GM23338 (cell line): ENCODE results near the gene THSD7A. TPM values are rescaled to one million over a fixed set of nuclear protein-coding genes. Genes with fewer than 3 reads are reported as not detected.

Experiments
- ATAC-seq: fragments of 200-7000 bp; cut with Tn5 transposase; 3 replicates; pipeline ENCODE4 v1.9.1; 2020
- DNase-seq: peaks from one replicate; pipeline ENCODE4 v3.0.0-alpha.2; 2015; ENCODE audit warnings: low spot score
- H2AFZ ChIP-seq: fragments of 200-600 bp; sonication (generic); 2 replicates; pipeline ENCODE4 v1.8.0; 2016; ENCODE audit warnings: antibody characterized with exemption, mild to moderate bottlenecking, moderate library complexity
- H3F3A ChIP-seq: fragments of 200-600 bp; sonication (generic); replicated peaks from 2 replicates; pipeline ENCODE4 v1.8.0; 2017; ENCODE audit warnings: antibody characterized with exemption, mixed run types, low read depth
- H3K27ac ChIP-seq: fragments of 200-600 bp; sonication (generic); 2 replicates; pipeline ENCODE4 v1.6.1; 2016; ENCODE audit warnings: low read depth
- H3K27me3 ChIP-seq: fragments of 200-600 bp; sonication (generic); 2 replicates; pipeline ENCODE4 v1.8.0; 2016; ENCODE audit warnings: mild to moderate bottlenecking, mixed run types, moderate library complexity; ENCODE audit not compliant: insufficient read depth
- H3K36me3 ChIP-seq: fragments of 200-600 bp; sonication (generic); 2 replicates; pipeline ENCODE4 v1.8.0; 2016; ENCODE audit warnings: mild to moderate bottlenecking; ENCODE audit not compliant: insufficient read depth
- H3K4me1 ChIP-seq: fragments of 200-600 bp; sonication (generic); 2 replicates; pipeline ENCODE4 v1.8.0; 2016; ENCODE audit warnings: mild to moderate bottlenecking, moderate library complexity; ENCODE audit not compliant: insufficient read depth
- H3K4me2 ChIP-seq: fragments of 200-600 bp; sonication (generic); 2 replicates; pipeline ENCODE4 v1.7.1; 2017; ENCODE audit warnings: mixed run types
- H3K4me3 ChIP-seq: fragments of 200-600 bp; sonication (generic); 2 replicates; pipeline ENCODE4 v1.6.1; 2016; ENCODE audit warnings: mixed run types
- H3K79me2 ChIP-seq: fragments of 200-600 bp; sonication (generic); replicated peaks from 2 replicates; pipeline ENCODE4 v1.8.0; 2017; ENCODE audit warnings: mild to moderate bottlenecking; ENCODE audit not compliant: insufficient read depth
- H3K9me2 ChIP-seq: fragments of 200-600 bp; sonication (generic); 2 replicates; pipeline ENCODE4 v1.8.0; 2017; ENCODE audit not compliant: insufficient read depth
- H4K20me1 ChIP-seq: fragments of 200-600 bp; sonication (generic); replicated peaks from 2 replicates; pipeline ENCODE4 v1.8.0; 2017; ENCODE audit warnings: mild to moderate bottlenecking; ENCODE audit not compliant: insufficient read depth
- H3K27ac Mint-ChIP-seq: 2 replicates; pipeline ENCODE4 v1.8.0; 2020; ENCODE audit warnings: inconsistent platforms, mild to moderate bottlenecking, moderate library complexity, mixed read lengths
- H3K27me3 Mint-ChIP-seq: 3 replicates; pipeline ENCODE4 v1.8.0; 2022; ENCODE audit warnings: low read depth, mild to moderate bottlenecking, moderate library complexity, mixed read lengths, inconsistent platforms; ENCODE audit not compliant: insufficient read depth, poor library complexity
- H3K36me3 Mint-ChIP-seq: 3 replicates; pipeline ENCODE4 v1.8.0; 2021; ENCODE audit warnings: low read depth, mild to moderate bottlenecking, inconsistent platforms, moderate library complexity, mixed read lengths
- H3K4me1 Mint-ChIP-seq: 3 replicates; pipeline ENCODE4 v1.8.0; 2020; ENCODE audit warnings: mild to moderate bottlenecking, inconsistent platforms, mixed read lengths
- H3K4me3 Mint-ChIP-seq: 3 replicates; pipeline ENCODE4 v1.8.0; 2021; ENCODE audit warnings: moderate library complexity, mild to moderate bottlenecking, inconsistent platforms, mixed read lengths
- H3K9me3 Mint-ChIP-seq: 3 replicates; pipeline ENCODE4 v1.8.0; 2020; ENCODE audit warnings: moderate library complexity, mild to moderate bottlenecking, inconsistent platforms, mixed read lengths
- CREB1 ChIP-seq: fragments of 250-450 bp; sonication (Bioruptor Pico); IDR thresholded peaks from 2 replicates; pipeline ENCODE4 v1.5.0; 2020; ENCODE audit warnings: low read depth, mild to moderate bottlenecking, moderate library complexity
- ETS1 ChIP-seq: IDR thresholded peaks from 2 replicates; pipeline ENCODE4 v1.6.1; 2016; ENCODE audit warnings: antibody characterized with exemption
- EZH2 ChIP-seq: fragments of 200-600 bp; sonication (generic); IDR thresholded peaks from one replicate; pipeline ENCODE4 v1.8.0; 2017; ENCODE audit warnings: antibody characterized with exemption, mild to moderate bottlenecking, low read depth; ENCODE audit not compliant: unreplicated experiment
- EZH2phosphoT487 ChIP-seq: fragments of 200-600 bp; sonication (generic); IDR thresholded peaks from one replicate; pipeline ENCODE4 v1.8.1; 2018; ENCODE audit warnings: antibody characterized with exemption; ENCODE audit not compliant: unreplicated experiment
- JUNB ChIP-seq: IDR thresholded peaks from one replicate; pipeline ENCODE4 v1.6.1; 2016; ENCODE audit warnings: antibody characterized with exemption; ENCODE audit not compliant: unreplicated experiment
- NANOG ChIP-seq: IDR thresholded peaks from 2 replicates; pipeline ENCODE4 v1.6.1; 2016; ENCODE audit warnings: antibody characterized with exemption, borderline replicate concordance
- POLR2AphosphoS5 ChIP-seq: IDR thresholded peaks from 2 replicates; pipeline ENCODE4 v1.6.1; 2016; ENCODE audit warnings: antibody characterized with exemption, low read depth
- REST ChIP-seq: IDR thresholded peaks from one replicate; pipeline ENCODE4 v1.6.1; 2018; ENCODE audit warnings: antibody characterized with exemption; ENCODE audit not compliant: unreplicated experiment
- STAT1 ChIP-seq: IDR thresholded peaks from one replicate; pipeline ENCODE4 v1.6.1; 2016; ENCODE audit warnings: antibody characterized with exemption; ENCODE audit not compliant: unreplicated experiment
- ZNF114 ChIP-seq: fragments of 250-450 bp; sonication (Bioruptor Pico); IDR thresholded peaks from 2 replicates; pipeline ENCODE4 v1.5.0; 2020; ENCODE audit warnings: mild to moderate bottlenecking, moderate library complexity
- ZNF331 ChIP-seq: fragments of 250-450 bp; sonication (Bioruptor Pico); IDR thresholded peaks from 2 replicates; pipeline ENCODE4 v1.5.0; 2020; ENCODE audit warnings: low read depth, mild to moderate bottlenecking, moderate library complexity
- ZNF462 ChIP-seq: fragments of 250-450 bp; sonication (Bioruptor Pico); IDR thresholded peaks from 2 replicates; pipeline ENCODE4 v1.5.0; 2020; ENCODE audit warnings: mild to moderate bottlenecking, moderate library complexity
- polyA plus RNA-seq: library from polyadenylated mRNA; unstranded; fragments of >200 nt; fragmentation: Nextera tagmentation; extraction: Ambion mirVana; gene quantifications from 2 replicates; pipeline ENCODE4 v1.2.1, GENCODE V29; 2016
- total RNA-seq: library from RNA; depleted of rRNA; stranded (reverse); fragments of >200 nt; shearing (Covaris generic); gene quantifications from 2 replicates; pipeline ENCODE4 v1.2.3, GENCODE V29; 2014
- TF ChIP-seq, protein P1 (sequence below), 2 experiments: fragments of 200-600 bp in 1 of 2; sonication (generic) in 1 of 2; conservative IDR thresholded peaks; 2 replicates each; pipeline versions ENCODE4 v1.5.1 to v1.6.1; 2016 to 2017; ENCODE audit warnings: antibody characterized with exemption in 2 of 2, low read depth in 2 of 2, mild to moderate bottlenecking in 2 of 2, moderate library complexity in 1 of 2

The THSD7A gene
- total and polyA plus RNA-seq, 2 experiments from 2014 or later = 1.3 to 2.1 TPM

- H3K4me3 Mint-ChIP-seq = no peak overlapping the region
- H3K27ac Mint-ChIP-seq = no peak overlapping the region
- TF ChIP-seq, protein P1, sequence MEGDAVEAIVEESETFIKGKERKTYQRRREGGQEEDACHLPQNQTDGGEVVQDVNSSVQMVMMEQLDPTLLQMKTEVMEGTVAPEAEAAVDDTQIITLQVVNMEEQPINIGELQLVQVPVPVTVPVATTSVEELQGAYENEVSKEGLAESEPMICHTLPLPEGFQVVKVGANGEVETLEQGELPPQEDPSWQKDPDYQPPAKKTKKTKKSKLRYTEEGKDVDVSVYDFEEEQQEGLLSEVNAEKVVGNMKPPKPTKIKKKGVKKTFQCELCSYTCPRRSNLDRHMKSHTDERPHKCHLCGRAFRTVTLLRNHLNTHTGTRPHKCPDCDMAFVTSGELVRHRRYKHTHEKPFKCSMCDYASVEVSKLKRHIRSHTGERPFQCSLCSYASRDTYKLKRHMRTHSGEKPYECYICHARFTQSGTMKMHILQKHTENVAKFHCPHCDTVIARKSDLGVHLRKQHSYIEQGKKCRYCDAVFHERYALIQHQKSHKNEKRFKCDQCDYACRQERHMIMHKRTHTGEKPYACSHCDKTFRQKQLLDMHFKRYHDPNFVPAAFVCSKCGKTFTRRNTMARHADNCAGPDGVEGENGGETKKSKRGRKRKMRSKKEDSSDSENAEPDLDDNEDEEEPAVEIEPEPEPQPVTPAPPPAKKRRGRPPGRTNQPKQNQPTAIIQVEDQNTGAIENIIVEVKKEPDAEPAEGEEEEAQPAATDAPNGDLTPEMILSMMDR (conservative IDR thresholded peaks at IDR 0.05; ENCODE audit: low read depth in 2 of 2) = no peak
- no peak for TF ChIP-seq REST
- no peak for TF ChIP-seq JUNB
- no peak for TF ChIP-seq STAT1
- TF ChIP-seq NANOG = no peak
- TF ChIP-seq CREB1 (CRISPR knock-in tag) = no peak
- no peak for TF ChIP-seq ZNF462 (CRISPR knock-in tag)
- no peak for TF ChIP-seq EZH2phosphoT487
- TF ChIP-seq EZH2 = no peak
- no peak for TF ChIP-seq ZNF114 (CRISPR knock-in tag)
- TF ChIP-seq ZNF331 (CRISPR knock-in tag) = no peak
- TF ChIP-seq POLR2AphosphoS5 = no peak
- no peak for TF ChIP-seq ETS1
- ATAC-seq = no peak
- H3K4me1 Mint-ChIP-seq = peaks cover 4% of the 10 kb centered on the region; the same call in 2 of the 3 replicates
- peaks cover 3% of the 10 kb centered on the region for H3K27me3 Mint-ChIP-seq
- H3K79me2 ChIP-seq = no peaks in the 10 kb centered on the region
- no peaks in the 10 kb centered on the region for H3K36me3 ChIP-seq
- H3K4me1 ChIP-seq = no peaks in the 10 kb centered on the region
- no peaks in the 10 kb centered on the region for H3K27me3 ChIP-seq
- H3K27ac ChIP-seq = no peak overlapping the region
- H3F3A ChIP-seq = no peaks in the 10 kb centered on the region
- H3K9me2 ChIP-seq = no peaks in the 10 kb centered on the region
- H3K36me3 Mint-ChIP-seq = no peaks in the 10 kb centered on the region
- H3K4me3 ChIP-seq = no peak overlapping the region
- no peaks in the 10 kb centered on the region for H3K9me3 Mint-ChIP-seq
- DNase-seq = no peak
- no peaks in the 10 kb centered on the region for H4K20me1 ChIP-seq
- no peak overlapping the region for H2AFZ ChIP-seq
- no peak overlapping the region for H3K4me2 ChIP-seq
Observed at GRCh38 chr7:11335947-11336346, 496.1 kb downstream of the THSD7A start.
